HUES6 (cell line): Measurements from ENCODE around the gene ZNF804B.

Source experiments
- H3K27ac ChIP-seq: 2 replicates; pipeline ENCODE4 v1.7.0; 2013; ENCODE audit warnings: low read depth, mild to moderate bottlenecking, low read length, inconsistent platforms
- H3K27me3 ChIP-seq: 2 replicates; pipeline ENCODE4 v1.6.1; 2013; ENCODE audit warnings: low read length; ENCODE audit not compliant: control insufficient read depth, insufficient read depth
- H3K36me3 ChIP-seq: 2 replicates; pipeline ENCODE4 v1.6.1; 2013; ENCODE audit warnings: low read length; ENCODE audit not compliant: control insufficient read depth, insufficient read depth
- H3K4me1 ChIP-seq: 2 replicates; pipeline ENCODE4 v1.6.1; 2013; ENCODE audit warnings: low read length; ENCODE audit not compliant: control insufficient read depth, insufficient read depth
- H3K4me3 ChIP-seq: 2 replicates; pipeline ENCODE4 v1.5.1; 2013; ENCODE audit warnings: low read depth, low read length
- H3K9ac ChIP-seq: one replicate; pipeline ENCODE4 v1.6.1; 2013; ENCODE audit warnings: mild to moderate bottlenecking, low read length
- H3K9me3 ChIP-seq: 2 replicates; pipeline ENCODE4 v1.6.1; 2013; ENCODE audit warnings: low read depth, low read length; ENCODE audit not compliant: control insufficient read depth, insufficient read depth

The ZNF804B gene

GRCh38 chr7:89339748-89340147 lies 580.2 kb downstream of the ZNF804B start:
- Histone ChIP-seq H3K27ac (no peak overlapping the region), H3K9me3 (no peaks in the 10 kb centered on the region), H3K36me3 (no peaks in the 10 kb centered on the region), H3K27me3 (no peaks in the 10 kb centered on the region), H3K4me3 (no peak overlapping the region), H3K4me1 (no peaks in the 10 kb centered on the region), H3K9ac (no peak overlapping the region)

DNA sequence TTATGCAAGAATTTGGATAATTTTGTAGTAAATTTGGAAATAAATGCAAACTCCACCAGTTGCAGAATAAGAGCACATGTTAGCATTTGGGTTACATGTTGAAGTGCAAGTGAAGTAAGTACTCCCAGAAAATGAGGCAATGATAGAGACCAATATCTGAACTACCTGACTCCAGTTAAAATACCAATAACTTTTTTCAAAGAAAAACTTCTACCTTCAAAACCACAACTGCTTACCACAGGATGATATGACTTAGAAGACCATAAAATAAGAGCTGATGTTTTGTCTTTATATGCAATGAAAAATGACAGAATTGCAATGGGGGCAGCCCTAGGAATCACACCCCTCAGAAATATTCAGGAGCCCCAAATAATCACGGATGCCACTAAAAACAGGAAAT lies 597.6 kb downstream of the ZNF804B start:
- Histone ChIP-seq H3K4me3 (no peak overlapping the region), H3K9me3 (no peaks in the 10 kb centered on the region), H3K27me3 (no peaks in the 10 kb centered on the region), H3K36me3 (no peaks in the 10 kb centered on the region), H3K4me1 (no peaks in the 10 kb centered on the region), H3K9ac (no peak overlapping the region), H3K27ac (no peak overlapping the region)

DNA sequence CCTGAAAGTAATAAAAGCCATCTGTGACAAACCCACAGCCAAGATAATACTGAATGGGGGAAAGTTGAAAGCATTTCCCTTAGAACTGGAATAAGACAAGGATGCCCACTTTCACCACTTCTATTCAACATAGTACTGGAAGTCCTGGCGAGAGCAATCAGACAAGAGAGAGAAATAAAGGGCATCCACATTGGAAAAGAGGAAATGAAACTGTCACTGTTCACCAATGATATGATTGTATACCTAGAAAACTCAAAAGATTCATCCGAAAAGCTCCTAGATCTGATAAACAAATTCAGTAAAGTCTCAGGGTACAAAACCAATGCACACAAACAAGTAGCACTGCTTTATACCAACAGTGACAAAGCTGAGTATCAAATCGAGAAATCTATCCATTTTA lies 617.7 kb downstream of the ZNF804B start:
- Histone ChIP-seq H3K9me3 (no peaks in the 10 kb centered on the region), H3K36me3 (no peaks in the 10 kb centered on the region), H3K27ac (no peak overlapping the region), H3K27me3 (no peaks in the 10 kb centered on the region), H3K9ac (no peak overlapping the region), H3K4me3 (no peak overlapping the region), H3K4me1 (no peaks in the 10 kb centered on the region)

DNA sequence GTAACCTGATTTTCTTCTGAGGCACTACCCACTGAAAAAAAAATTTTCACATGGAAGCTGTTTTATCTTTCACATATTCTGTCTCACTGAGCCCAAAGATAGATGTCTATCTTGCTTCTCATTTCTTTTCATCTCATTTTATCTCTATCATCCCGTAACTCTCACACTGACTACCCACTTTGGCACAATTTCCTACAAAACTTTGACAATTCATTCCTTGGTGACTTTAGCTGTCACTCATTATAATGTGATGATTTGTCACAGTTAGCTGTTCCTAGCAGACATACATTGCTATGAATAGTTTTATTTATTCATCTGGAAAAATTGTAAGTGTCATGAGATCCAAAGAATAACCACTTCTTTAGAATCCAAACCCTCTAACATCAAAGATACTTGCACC lies 625.9 kb downstream of the ZNF804B start:
- H3K27ac ChIP-seq = no peak overlapping the region
- no peaks in the 10 kb centered on the region for H3K36me3 ChIP-seq
- H3K9me3 ChIP-seq = peaks cover 14% of the 10 kb centered on the region; the same call in 1 of the 2 replicates
- no peaks in the 10 kb centered on the region for H3K4me1 ChIP-seq
- no peak overlapping the region for H3K9ac ChIP-seq
- no peak overlapping the region for H3K4me3 ChIP-seq
- H3K27me3 ChIP-seq = no peaks in the 10 kb centered on the region
